ENCODE measurements around the gene MRPS24. TPM values are rescaled to one million over a fixed set of nuclear protein-coding genes. Genes with fewer than 3 reads are reported as not detected.

MRPS24 gene
- total and polyA plus RNA-seq, 2 of the 13 experiments (the other 11 are each of a cell fraction or from before 2014, with no cell fraction given), result 135 to 162 TPM

DNA sequence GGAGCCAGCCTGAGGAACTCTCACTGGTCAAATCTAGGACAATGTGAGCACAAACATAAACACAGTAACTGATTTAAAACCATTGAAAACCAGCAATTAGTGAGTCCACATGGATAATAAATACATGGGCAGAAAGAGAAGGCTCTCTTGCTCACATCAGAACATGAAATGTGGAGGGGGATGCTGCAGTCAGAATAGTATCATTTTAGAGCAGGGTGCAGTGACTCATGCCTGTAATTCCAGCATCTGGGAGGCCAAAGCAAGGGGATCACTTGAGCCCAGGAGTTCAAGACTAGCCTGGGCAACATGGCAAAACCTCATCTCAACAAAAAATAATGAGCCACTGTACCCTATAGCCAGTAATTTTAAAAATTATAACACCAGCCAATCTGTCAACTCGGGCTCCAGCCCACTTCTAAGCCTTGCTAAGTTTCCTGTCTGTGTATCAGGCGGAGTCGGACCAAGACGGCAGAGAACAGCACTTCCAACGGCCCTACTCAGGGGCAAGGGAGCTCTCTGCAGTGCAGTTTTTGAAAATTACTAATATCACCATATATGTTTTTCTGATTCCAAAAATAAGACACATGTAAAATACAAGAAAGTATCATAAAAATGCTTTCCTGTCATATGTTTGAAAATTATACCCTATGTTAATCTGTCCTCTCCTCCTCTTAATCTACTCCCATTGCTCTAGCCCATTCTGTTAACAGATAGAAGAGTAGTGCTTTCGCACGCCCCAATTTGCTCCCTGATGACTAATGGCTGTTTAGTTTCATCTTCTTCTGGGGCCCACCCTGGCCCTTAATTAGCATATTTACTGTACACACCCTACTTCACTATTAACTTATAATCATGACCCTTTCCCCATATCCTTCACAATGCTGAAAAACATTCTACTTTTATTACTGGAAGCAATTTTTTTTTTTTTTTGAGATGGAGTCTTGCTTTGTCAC is 20.0 kb upstream of the MRPS24 start:
- ChIA-PET POLR2A (no interaction called here), CTCF (ENCODE audit: low intra/inter-chr PET ratio, low total read pairs) (no interaction called here)
- FAIRE-seq (no peak), ATAC-seq (no peak), DNase-seq (ENCODE audit: low spot score) (no peak)
- Histone ChIP-seq H3K4me1 (ENCODE audit: insufficient read depth, low read length) (no peaks in the 10 kb centered on the region), H2AFZ (ENCODE audit: low read length) (no peak overlapping the region), H3K27ac (ENCODE audit: extremely low read length, insufficient read depth, low read length) (no peak overlapping the region), H3K4me2 (ENCODE audit: low read depth, low read length) (no peak overlapping the region), H3K9me3 (ENCODE audit: low read length) (no peaks in the 10 kb centered on the region), H3K27me3 (ENCODE audit: control insufficient read depth in 1 of 2, insufficient read depth in 2 of 2, low read length in 2 of 2) (no peaks in the 10 kb centered on the region), H4K20me1 (ENCODE audit: insufficient read depth, low read length) (peaks cover 10% of the 10 kb centered on the region), H3K4me3 (replicated peaks in 1 of 3; ENCODE audit: insufficient read depth in 1 of 3, low read depth in 2 of 3, low read length in 3 of 3) (no peak overlapping the region), H3K9ac (ENCODE audit: insufficient read depth, low read depth, low read length) (no peak overlapping the region), H3K79me2 (ENCODE audit: insufficient read depth, low read length) (peaks cover 44% of the 10 kb centered on the region), H3K36me3 (replicated peaks in 1 of 2; ENCODE audit: control insufficient read depth in 1 of 2, insufficient read depth in 2 of 2, low read length in 2 of 2) (peaks cover 3 to 15% of the 10 kb centered on the region in 2 experiments; a peak in 3 of 5 replicates)
- no peak for TF ChIP-seq FOSL2 (CRISPR knock-in tag; IDR thresholded peaks at IDR 0.05)
- no peak for TF ChIP-seq SMAD1 (CRISPR knock-in tag; IDR thresholded peaks at IDR 0.05; ENCODE audit: borderline replicate concordance, low read depth)
- TF ChIP-seq ZMYM2 (CRISPR knock-in tag; IDR thresholded peaks at IDR 0.05), result no peak
- TF ChIP-seq, protein P1, sequence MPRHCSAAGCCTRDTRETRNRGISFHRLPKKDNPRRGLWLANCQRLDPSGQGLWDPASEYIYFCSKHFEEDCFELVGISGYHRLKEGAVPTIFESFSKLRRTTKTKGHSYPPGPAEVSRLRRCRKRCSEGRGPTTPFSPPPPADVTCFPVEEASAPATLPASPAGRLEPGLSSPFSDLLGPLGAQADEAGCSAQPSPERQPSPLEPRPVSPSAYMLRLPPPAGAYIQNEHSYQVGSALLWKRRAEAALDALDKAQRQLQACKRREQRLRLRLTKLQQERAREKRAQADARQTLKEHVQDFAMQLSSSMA (CRISPR knock-in tag; IDR thresholded peaks at IDR 0.05), result no peak
- TF ChIP-seq THYN1 (CRISPR knock-in tag; IDR thresholded peaks at IDR 0.05; ENCODE audit: borderline replicate concordance, low read depth), result no peak
- in situ Hi-C loops (cut with HindIII; ENCODE audit: extremely low pct_ligation_motif_present, low pct_unique_long_range_greater_than_20kb) (no loop called here), intact Hi-C loops (cut with micrococcal nuclease; ENCODE audit: unreplicated experiment) (no loop called here)
- BruUV-seq (replicated peaks), result no TSS peak
- 97% methylated on average over 7 of the region's 7 CpGs for WGBS (ENCODE audit: low lambda C conversion rate)

GRCh38 chr7:43884617-43885016 is 15.3 kb upstream of the MRPS24 start:
- intact Hi-C loops (cut with micrococcal nuclease; ENCODE audit: unreplicated experiment) (no loop called here), in situ Hi-C loops (cut with HindIII; ENCODE audit: extremely low pct_ligation_motif_present, low pct_unique_long_range_greater_than_20kb) (no loop called here)
- Histone ChIP-seq H4K20me1 (ENCODE audit: insufficient read depth, low read length) (no peaks in the 10 kb centered on the region; the same call in 1 of the 2 replicates), H3K79me2 (ENCODE audit: insufficient read depth, low read length) (peaks cover 12% of the 10 kb centered on the region), H3K36me3 (replicated peaks in 1 of 2; ENCODE audit: control insufficient read depth in 1 of 2, insufficient read depth in 2 of 2, low read length in 2 of 2) (peaks cover 15 to 49% of the 10 kb centered on the region in 2 experiments; a peak in 4 of 5 replicates), H3K4me2 (ENCODE audit: low read depth, low read length) (no peak overlapping the region), H3K9me3 (ENCODE audit: low read length) (no peaks in the 10 kb centered on the region), H3K4me3 (replicated peaks in 1 of 3; ENCODE audit: insufficient read depth in 1 of 3, low read depth in 2 of 3, low read length in 3 of 3) (no peak overlapping the region), H2AFZ (ENCODE audit: low read length) (no peak overlapping the region), H3K9ac (ENCODE audit: insufficient read depth, low read depth, low read length) (no peak overlapping the region), H3K4me1 (ENCODE audit: insufficient read depth, low read length) (no peaks in the 10 kb centered on the region), H3K27me3 (ENCODE audit: control insufficient read depth in 1 of 2, insufficient read depth in 2 of 2, low read length in 2 of 2) (no peaks in the 10 kb centered on the region), H3K27ac (ENCODE audit: extremely low read length, insufficient read depth, low read length) (no peak overlapping the region)
- WGBS (ENCODE audit: low lambda C conversion rate), result 93% methylated on average over 4 of the region's 4 CpGs
- DNase-seq (ENCODE audit: low spot score) (no peak), ATAC-seq (no peak), FAIRE-seq (no peak)
- ChIA-PET CTCF (ENCODE audit: low intra/inter-chr PET ratio, low total read pairs) (no interaction called here), POLR2A (interaction anchor here (1.9 kb wide), 1 partner anchor 15 kb away, joined by 9 read pairs; the partner anchor contains the start of gene MRPS24)
- no peak for TF ChIP-seq RARG (CRISPR knock-in tag; IDR thresholded peaks at IDR 0.05; ENCODE audit: low read depth)
- BruUV-seq (replicated peaks), result no TSS peak

Data from HepG2 (cell line).